GM10847 (cell line): ENCODE results near the gene HIGD1A.

Source experiments
- POLR2A ChIP-seq: IDR thresholded peaks from 2 replicates; pipeline ENCODE4 v1.6.1; 2011; ENCODE audit not compliant: insufficient read length; ENCODE audit errors: extremely low read depth

The HIGD1A gene

DNA sequence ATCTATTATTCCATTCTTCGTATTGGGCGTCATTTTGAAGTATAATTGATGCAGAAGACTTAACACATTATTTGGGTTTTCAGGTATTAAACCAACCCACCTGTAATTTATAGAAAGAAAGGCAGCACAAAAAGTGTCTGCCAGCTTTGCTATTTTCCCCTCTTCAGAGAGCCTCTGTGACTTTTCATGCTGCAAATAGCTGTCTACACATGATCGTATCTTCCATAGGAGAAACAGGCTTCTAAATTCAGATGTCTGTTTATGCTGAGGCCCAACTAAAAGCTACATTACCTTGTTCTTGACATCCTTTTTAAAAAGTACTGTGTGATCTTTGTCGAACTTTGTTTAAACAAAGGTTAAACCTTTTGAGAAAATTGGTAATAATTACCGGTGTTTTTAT is 10.0 kb upstream of the HIGD1A start:
- no peak for TF ChIP-seq POLR2A

DNA sequence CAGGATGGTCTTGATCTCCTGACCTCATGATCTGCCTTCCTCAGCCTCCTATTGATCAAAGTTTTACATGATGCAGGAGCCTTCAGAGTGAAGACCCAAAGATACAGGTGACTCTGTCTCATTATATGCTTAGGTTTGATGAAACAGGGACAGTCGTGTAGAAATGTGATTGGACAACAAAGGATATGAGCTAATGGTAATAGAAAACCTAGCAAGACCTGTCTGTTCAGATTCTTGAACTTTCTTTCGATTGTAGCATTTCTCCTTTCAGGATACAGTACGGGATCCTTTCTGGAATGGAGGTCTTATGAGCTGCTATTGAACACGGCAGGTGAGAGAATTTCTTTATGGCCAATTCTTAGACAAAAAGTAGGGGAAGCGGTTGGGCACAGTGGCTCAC is 4.9 kb upstream of the HIGD1A start, which contains the start of gene ACKR2:
ACKR2 (plus strand) TSS at position 244 of the 400 bp plus-strand sequence. CDS start 55,058 bp downstream, outside the sequence.
- no peak for TF ChIP-seq POLR2A

DNA sequence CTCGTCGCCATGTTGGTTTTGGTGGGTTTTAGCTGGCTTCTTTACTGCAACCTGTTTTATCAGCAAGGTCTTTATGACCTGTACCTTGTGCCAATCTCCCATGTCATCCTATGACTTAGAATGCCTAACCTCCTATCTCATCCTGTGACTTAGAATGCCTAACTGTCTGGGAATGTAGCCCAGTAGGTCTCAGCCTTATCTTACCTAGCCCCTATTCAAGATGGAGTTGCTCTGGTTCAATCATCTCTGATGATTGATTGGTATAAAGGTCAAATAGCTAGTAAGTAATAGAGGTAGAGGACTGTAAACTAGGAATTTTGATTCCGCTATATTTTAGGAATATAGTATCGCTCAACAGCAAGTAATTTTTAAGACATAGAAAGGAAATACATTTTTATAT is 3.6 kb upstream of the HIGD1A start:
- no peak for TF ChIP-seq POLR2A

DNA sequence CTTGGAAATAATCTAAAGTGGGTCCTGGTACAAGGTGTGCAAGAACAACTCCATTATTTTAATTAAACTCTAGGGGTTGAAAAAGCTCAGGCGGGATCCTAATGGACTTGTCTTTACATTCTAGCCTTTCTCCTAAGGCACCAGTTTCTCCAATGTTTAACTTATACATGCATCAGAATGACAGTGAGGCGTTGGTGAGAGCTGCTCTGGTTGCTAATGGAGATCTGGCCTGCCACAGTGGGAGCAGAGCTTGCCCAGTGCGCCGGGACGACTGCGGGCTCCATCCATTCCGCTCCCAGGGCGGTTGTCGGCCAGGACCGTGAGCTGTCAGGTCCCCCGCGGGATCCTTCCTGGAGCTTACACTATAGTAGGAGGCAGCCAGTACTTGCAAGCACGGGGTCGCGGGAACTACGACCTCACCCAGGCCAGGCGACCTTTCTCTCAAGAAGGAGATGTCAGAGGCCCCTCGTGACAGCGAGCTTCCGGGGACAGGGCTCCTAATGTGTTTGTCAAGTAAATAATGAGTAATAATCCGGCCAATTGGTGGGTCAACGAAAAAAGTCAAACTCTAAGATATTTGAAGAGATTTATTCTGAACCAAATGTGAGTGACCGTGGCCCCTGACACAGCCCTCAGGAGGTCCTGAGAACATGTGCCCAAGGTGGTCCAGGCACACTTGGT is 991 bp upstream of the HIGD1A start:
- no peak for TF ChIP-seq POLR2A

DNA sequence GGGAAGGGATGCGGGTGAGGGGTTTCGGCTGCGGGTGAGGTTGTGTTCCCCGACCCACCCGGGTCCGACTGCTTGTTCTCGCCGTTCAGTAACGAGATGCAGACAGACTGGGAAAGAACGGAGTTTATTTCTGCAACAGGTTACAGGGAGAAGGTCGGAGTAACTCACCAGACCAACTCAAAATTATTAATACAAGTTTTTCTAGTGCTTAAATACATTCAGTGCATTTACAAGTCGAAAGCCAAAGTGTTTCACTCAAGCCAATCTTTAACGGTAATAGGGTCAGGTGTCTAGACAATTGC is 492 bp upstream of the HIGD1A start:
- no peak for TF ChIP-seq POLR2A

DNA sequence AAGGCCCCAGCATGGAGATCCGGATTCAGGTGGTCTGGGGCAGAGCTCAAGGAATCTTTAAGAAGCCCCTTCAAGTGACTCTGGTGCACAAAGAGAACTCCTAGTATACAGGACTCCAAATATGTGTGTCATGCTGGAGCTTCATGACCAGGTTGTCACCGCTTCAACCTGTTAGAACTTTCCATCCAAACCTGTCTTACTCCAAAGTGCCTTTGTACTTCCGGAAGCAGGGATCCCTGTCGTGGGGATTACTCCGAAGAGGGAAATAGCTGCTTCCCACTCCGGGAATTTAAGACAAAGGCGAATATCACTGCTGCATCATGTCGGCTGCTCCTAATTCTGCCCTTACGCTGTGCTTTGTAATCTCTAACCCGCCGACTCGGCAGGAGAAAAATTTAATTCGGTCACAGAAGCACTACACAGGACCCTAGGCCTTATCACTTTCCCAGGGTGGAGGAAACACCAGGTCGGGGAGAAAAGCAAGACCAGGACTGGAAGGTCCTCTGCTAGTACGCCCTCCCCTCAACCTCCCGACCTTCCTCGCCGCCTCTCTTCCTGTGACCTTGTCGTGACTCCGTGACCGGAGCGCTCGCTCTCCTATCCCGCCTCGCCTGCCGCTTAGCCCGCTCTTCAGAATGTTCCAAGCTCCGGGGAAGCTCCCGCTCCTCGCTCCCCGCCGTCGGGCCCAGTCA is 730 bp downstream of the HIGD1A start:
- TF ChIP-seq POLR2A: no peak

DNA sequence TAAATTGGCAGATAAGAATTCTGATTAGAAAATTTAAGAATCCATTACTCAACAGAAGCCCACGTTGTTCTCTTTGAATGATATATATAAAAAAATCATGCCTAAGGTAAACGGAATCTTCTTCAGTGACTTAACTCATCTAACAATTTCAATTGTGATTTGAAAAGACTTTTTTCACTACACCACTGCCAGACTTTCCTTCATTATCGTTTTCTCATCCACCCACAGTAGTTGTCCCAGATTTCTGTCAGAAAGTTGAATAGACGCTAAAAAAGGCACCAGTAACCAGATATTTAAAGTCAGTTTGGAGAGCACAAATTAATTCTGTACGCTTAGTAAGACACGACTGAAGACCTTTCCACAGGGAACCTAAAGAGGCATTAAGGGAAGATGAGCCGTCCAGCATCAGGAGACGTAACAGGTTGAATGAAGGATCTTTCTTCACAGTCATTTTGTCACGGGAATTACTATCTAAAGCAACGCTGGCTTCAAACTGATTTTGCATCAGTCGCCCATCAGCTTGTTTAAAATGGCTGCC is 1.3 kb downstream of the HIGD1A start:
- no peak for TF ChIP-seq POLR2A

DNA sequence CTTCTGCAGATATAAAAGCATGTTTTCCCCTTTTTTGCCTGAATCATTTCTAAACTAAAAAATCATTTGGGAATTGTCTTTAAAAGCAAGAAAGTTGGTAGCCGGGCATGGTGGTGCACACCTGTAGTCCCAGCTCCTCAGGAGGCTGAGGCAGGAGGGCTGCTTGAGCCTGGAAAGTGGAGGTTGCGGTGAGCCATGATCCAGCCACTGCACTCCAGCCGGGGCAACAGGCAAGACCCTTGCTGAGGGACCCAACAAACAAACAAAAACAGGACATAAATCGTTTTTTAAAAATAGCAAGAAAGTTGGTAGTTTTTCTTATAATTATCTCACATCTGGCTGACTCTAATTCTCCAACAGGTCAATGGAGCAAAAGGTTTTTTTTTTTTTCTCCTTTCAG is 2.5 kb downstream of the HIGD1A start:
- no peak for TF ChIP-seq POLR2A

DNA sequence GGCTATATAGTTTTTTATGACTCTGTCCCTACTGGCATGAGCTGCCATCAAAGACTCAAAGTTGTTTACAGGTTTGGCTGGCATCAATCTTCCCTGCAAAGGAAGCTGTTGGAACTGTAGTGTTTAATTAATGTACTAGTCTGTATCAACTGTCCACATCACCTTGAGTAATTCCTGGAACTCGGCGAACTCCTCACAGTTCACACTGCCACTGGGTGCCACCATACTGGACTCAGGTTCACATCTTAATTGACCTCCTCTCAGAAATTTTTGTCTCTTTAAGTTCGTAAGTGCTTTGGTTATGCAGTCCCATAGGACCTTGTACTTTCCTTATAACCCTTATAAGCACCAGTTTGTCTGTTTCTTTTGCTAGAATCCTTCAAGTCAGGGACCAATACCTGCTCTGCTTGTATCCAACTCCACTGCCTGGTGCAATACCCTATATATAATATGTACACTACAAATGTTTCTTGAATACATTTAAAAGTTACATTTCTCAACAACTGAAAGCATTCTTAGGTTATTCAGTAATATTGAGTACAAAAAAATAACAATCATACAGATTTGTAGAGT is 3.2 kb downstream of the HIGD1A start:
- no peak for TF ChIP-seq POLR2A

DNA sequence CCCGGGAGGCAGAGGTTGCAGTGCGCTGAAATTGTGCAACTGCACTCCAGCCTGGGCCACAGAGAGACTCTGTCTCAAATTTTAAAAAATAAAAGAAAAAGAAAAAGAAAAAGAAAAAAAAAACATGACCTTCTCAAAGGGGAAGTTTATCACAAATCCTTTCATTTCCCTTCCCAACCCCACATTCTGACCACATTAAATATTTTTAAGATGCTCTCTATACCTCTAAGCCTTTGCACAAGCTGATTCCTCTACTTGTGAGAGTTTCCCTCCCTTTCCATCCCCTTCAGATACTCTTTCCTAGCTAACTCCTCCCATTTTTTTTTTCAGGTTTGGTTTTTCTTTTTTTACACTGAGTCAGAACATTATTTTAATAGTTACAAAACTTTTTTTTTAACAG is 4.0 kb downstream of the HIGD1A start:
- TF ChIP-seq POLR2A: no peak

DNA sequence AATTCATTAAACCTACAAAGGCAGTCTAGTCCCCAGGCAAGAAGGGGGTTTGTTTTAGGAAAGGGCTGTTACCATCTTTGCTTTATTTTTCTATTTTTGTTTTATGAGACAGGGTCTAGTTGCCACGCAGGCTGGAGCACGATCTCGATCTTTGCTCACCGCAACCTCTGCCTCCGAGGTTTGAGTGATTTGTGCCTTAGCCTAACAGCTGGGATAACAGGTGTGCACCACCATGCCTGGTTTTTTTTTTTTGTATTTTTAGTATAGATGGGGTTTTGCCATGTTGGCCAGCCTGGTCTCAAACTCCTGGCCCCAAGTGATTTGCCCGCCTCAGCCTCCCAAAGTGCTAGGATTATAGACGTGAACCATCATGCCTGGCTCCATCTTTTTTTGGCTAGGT is 4.9 kb downstream of the HIGD1A start:
- TF ChIP-seq POLR2A: no peak

DNA sequence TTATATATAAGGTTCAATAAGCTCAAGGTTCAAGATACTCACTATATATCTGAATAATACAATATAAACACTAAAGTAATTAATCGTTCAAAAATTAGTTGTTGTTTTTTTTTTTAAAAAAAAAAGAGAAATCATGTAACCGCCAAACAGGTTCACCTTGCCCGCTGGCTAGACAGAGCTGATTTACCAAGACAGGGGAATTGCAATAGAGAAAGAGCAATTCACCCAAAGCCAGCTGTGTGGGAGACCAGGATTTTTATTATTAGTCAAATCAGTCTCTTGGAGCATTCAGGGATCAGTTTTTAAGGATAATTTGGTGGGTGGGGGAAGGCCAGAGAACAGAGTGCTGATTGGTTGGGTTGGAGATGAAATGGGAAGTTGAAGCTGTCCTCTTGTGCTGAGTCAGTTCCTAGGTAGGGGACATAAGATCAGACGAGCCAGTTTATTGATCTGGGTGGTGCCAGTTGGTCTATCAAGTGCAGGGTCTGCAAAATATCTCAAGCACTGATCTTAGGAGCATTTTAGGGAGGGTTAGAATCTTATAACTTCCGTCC is 7.9 kb downstream of the HIGD1A start:
- no peak for TF ChIP-seq POLR2A

DNA sequence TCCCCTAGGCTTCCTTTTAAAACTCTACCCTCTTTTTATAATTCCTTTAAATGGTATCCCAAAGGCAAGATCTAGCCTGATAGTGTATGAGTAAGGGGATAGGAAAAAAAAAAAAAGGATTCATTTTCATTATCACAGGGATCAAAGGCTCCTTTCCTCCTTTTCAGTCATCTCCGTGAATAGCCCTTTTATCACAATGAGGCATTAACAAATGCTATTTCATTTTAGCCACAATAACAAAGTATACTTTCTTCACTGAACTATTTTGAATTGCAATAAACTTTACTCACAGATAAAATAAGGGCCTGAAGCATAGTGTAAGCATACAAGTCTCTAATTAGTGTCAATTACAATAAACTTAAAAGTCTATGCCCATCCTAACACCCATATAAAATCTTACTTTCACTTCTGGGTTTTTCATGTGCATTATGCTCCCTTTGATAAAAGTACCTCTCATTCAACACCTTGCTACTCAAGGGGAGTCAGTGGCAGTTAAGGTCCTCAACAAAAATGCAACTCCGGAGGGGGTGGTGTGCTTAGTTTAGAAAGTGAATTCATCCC is 8.6 kb downstream of the HIGD1A start:
- no peak for TF ChIP-seq POLR2A

DNA sequence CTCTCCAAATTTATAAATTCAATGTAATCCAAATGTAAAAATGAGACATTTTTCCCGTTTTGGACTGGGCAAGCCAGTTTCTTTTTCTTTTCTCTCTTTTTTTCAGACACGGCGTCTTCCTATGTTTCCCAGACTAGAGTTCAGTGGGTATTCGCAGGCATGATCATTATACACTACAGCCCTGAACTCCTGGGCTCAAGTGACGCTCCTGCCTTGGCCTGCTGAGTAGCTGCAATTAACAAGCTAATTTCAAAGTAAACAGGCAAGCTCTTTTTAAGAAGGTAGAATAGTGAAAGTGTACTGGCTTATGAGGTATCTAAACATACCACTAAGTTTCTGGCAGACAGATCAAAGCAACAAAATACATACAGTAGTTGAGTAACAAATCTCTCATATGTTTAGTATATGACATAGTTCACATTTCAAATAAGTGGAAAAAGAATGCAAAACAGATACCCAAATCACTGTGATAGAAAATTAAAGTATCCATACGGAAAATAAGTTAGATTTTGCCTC is 13.5 kb downstream of the HIGD1A start:
- TF ChIP-seq POLR2A: no peak

DNA sequence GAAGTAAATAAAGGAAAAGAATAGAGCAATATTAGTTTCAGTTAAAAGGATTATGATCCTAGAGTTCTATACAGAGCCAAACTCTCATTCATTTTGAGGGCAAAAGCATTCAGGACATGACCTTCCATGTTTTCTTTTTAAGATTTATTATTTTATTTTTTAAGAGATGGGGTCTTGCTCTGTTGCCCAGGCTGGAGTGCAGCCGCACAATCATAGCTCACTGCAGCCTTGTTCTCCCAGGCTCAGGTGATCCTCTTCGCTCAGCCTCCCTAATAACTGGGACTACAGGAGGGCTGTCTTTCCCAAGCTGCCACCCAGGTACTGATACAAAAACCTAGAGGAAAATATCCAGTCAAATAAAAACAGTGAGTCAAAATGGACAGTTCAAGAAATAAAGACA is 17.7 kb downstream of the HIGD1A start:
- no peak for TF ChIP-seq POLR2A
